Measurements from ENCODE around the gene CSNK1D.

DNA sequence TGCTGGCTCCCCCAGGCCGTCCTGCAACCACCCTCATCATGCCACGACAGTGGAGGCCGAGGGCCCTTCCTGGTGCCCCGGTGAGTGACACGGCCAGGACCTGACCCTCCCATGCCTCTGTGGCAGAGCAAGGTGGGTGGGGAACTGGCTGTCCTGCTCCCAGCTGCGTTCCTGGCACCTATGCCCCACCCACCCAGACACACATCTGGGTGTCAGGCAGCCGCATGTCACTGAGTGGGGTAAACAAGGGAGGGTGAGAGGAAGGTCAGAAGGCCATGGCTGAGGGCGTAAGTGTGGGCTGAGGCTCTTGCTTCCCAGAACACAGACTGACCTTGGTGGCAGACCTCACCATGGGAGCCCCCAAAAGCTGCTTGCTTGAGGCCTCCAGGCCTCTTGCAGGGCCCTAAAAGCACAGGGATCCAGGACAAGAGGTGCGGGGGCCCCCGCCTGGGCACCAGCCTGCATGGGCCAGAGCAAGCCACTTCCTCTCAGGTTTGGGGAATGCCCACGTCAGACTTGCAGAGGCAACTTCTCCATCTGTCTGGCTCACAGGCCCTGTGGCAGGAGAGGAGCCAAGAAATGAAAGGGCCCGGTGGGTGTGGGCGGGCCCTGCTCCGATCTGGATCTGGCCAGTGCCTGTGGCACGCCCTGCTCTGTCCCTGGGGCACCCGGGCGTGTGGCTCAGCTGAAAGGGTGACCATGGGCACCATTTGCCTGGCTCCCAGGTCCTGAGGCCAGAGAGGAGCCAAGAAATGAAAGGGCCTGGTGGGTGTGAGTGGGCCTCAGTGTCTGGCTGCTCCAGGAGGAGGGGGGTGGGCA, 57.0 kb downstream of the CSNK1D start:
- no peak for TF ChIP-seq ZNF263 (CRISPR knock-in tag; IDR thresholded peaks at IDR 0.05; ENCODE audit: low read depth)
- TF ChIP-seq, protein P1, sequence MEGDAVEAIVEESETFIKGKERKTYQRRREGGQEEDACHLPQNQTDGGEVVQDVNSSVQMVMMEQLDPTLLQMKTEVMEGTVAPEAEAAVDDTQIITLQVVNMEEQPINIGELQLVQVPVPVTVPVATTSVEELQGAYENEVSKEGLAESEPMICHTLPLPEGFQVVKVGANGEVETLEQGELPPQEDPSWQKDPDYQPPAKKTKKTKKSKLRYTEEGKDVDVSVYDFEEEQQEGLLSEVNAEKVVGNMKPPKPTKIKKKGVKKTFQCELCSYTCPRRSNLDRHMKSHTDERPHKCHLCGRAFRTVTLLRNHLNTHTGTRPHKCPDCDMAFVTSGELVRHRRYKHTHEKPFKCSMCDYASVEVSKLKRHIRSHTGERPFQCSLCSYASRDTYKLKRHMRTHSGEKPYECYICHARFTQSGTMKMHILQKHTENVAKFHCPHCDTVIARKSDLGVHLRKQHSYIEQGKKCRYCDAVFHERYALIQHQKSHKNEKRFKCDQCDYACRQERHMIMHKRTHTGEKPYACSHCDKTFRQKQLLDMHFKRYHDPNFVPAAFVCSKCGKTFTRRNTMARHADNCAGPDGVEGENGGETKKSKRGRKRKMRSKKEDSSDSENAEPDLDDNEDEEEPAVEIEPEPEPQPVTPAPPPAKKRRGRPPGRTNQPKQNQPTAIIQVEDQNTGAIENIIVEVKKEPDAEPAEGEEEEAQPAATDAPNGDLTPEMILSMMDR (IDR thresholded peaks at IDR 0.05): no peak
- TF ChIP-seq, protein P2, sequence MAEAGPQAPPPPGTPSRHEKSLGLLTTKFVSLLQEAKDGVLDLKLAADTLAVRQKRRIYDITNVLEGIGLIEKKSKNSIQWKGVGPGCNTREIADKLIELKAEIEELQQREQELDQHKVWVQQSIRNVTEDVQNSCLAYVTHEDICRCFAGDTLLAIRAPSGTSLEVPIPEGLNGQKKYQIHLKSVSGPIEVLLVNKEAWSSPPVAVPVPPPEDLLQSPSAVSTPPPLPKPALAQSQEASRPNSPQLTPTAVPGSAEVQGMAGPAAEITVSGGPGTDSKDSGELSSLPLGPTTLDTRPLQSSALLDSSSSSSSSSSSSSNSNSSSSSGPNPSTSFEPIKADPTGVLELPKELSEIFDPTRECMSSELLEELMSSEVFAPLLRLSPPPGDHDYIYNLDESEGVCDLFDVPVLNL (CRISPR knock-in tag; IDR thresholded peaks at IDR 0.05; ENCODE audit: borderline replicate concordance, low read depth): no peak
- TF ChIP-seq ESRRA (CRISPR knock-in tag; IDR thresholded peaks at IDR 0.05; ENCODE audit: borderline replicate concordance): no peak
- TF ChIP-seq, protein P3, sequence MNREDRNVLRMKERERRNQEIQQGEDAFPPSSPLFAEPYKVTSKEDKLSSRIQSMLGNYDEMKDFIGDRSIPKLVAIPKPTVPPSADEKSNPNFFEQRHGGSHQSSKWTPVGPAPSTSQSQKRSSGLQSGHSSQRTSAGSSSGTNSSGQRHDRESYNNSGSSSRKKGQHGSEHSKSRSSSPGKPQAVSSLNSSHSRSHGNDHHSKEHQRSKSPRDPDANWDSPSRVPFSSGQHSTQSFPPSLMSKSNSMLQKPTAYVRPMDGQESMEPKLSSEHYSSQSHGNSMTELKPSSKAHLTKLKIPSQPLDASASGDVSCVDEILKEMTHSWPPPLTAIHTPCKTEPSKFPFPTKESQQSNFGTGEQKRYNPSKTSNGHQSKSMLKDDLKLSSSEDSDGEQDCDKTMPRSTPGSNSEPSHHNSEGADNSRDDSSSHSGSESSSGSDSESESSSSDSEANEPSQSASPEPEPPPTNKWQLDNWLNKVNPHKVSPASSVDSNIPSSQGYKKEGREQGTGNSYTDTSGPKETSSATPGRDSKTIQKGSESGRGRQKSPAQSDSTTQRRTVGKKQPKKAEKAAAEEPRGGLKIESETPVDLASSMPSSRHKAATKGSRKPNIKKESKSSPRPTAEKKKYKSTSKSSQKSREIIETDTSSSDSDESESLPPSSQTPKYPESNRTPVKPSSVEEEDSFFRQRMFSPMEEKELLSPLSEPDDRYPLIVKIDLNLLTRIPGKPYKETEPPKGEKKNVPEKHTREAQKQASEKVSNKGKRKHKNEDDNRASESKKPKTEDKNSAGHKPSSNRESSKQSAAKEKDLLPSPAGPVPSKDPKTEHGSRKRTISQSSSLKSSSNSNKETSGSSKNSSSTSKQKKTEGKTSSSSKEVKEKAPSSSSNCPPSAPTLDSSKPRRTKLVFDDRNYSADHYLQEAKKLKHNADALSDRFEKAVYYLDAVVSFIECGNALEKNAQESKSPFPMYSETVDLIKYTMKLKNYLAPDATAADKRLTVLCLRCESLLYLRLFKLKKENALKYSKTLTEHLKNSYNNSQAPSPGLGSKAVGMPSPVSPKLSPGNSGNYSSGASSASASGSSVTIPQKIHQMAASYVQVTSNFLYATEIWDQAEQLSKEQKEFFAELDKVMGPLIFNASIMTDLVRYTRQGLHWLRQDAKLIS (CRISPR knock-in tag; IDR thresholded peaks at IDR 0.05; ENCODE audit: borderline replicate concordance): no peak
- TF ChIP-seq CREB1 (CRISPR knock-in tag; IDR thresholded peaks at IDR 0.05): no peak
- no peak for TF ChIP-seq CBFB (CRISPR knock-in tag; IDR thresholded peaks at IDR 0.05; ENCODE audit: low read depth)
- no peak for TF ChIP-seq ETV6 (CRISPR knock-in tag; IDR thresholded peaks at IDR 0.05)
- no peak for TF ChIP-seq ZNF121 (CRISPR knock-in tag; IDR thresholded peaks at IDR 0.05)
- TF ChIP-seq NR3C1 (CRISPR knock-in tag; conservative IDR thresholded peaks at IDR 0.05; ENCODE audit: low read depth): no peak
- TF ChIP-seq, protein P4, sequence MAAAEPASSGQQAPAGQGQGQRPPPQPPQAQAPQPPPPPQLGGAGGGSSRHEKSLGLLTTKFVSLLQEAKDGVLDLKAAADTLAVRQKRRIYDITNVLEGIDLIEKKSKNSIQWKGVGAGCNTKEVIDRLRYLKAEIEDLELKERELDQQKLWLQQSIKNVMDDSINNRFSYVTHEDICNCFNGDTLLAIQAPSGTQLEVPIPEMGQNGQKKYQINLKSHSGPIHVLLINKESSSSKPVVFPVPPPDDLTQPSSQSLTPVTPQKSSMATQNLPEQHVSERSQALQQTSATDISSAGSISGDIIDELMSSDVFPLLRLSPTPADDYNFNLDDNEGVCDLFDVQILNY (CRISPR knock-in tag; IDR thresholded peaks at IDR 0.05): no peak
- TF ChIP-seq FOXJ3 (CRISPR knock-in tag; IDR thresholded peaks at IDR 0.05; ENCODE audit: borderline replicate concordance): no peak
- TF ChIP-seq, protein P5, sequence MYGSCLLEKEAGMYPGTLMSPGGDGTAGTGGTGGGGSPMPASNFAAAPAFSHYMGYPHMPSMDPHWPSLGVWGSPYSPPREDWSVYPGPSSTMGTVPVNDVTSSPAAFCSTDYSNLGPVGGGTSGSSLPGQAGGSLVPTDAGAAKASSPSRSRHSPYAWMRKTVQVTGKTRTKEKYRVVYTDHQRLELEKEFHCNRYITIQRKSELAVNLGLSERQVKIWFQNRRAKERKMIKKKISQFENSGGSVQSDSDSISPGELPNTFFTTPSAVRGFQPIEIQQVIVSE (CRISPR knock-in tag; IDR thresholded peaks at IDR 0.05; ENCODE audit: borderline replicate concordance): no peak
